K562 (cell line): Measurements from ENCODE around the gene KCNMB2. TPM values are rescaled to one million over a fixed set of nuclear protein-coding genes. Genes with fewer than 3 reads are reported as not detected.

Experiments
- ATAC-seq: fragments of 200-7000 bp; cut with Tn5 transposase; 3 replicates; pipeline ENCODE4 v1.9.1; 2020; ENCODE audit warnings: moderate library complexity
- BruUV-seq: library from RNA; stranded (reverse); fragments of 400-500 nt; replicated peaks from 2 replicates; lab custom pipeline; 2021; lab: Mats Ljungman, UMichigan
- CTCF ChIA-PET: fragments of 300-600 bp; formaldehyde crosslinking; extraction: SDS; loops from one replicate; lab custom pipeline; 2021; ENCODE audit warnings: low intra/inter-chr PET ratio; lab: Yijun Ruan, JAX
- POLR2A ChIA-PET: fragments of 300-600, 350-650 bp; sonication (Branson Sonifier 250); formaldehyde crosslinking; extraction: SDS; loops from one replicate; lab custom pipeline; 2021; ENCODE audit warnings: antibody characterized with exemption, inconsistent platforms; lab: Yijun Ruan, JAX
- DNase-seq, 4 experiments: peaks; one replicate each; pipeline versions ENCODE4 v3.0.0 to v3.0.0-alpha.2; 2011 to 2018; ENCODE audit warnings: low spot score in 3 of 4, mixed read lengths in 3 of 4; ENCODE audit errors: extremely low read depth in 1 of 4
- FAIRE-seq: peaks from 2 replicates; lab custom pipeline; 2011; peaks lifted over from hg19 to GRCh38; lab: Jason Lieb, UNC
- H2AFZ ChIP-seq: 2 replicates; pipeline ENCODE4 v1.6.0; 2011; ENCODE audit warnings: low read depth, low read length, control low read depth, inconsistent platforms
- H3K27ac ChIP-seq: fragments of 200-600 bp; 3 replicates; pipeline ENCODE4 v1.8.0; 2011; ENCODE audit warnings: low read depth, mild to moderate bottlenecking, control low read depth, inconsistent platforms, low read length, moderate library complexity, mixed read lengths; ENCODE audit errors: extremely low read depth
- H3K27me3 ChIP-seq, 2 experiments: fragments of 300-600 bp in 1 of 2; 2 replicates in 1 of 2; 3 replicates in 1 of 2; pipeline versions ENCODE4 v1.6.0 to v1.8.0; 2011; ENCODE audit warnings: inconsistent platforms in 2 of 2, low read length in 2 of 2, mild to moderate bottlenecking in 1 of 2, mixed read lengths in 1 of 2, moderate library complexity in 1 of 2; ENCODE audit not compliant: control insufficient read depth in 2 of 2, insufficient read depth in 2 of 2
- H3K36me3 ChIP-seq: fragments of 300-600 bp; 3 replicates; pipeline ENCODE4 v1.8.0; 2011; ENCODE audit warnings: mild to moderate bottlenecking, low read length, inconsistent platforms; ENCODE audit not compliant: control insufficient read depth, insufficient read depth
- H3K4me1 ChIP-seq, 2 experiments: fragments of 200-600 bp in 1 of 2; replicated peaks in 1 of 2; 2 replicates in 1 of 2; 3 replicates in 1 of 2; pipeline versions ENCODE4 v1.5.1 to v1.8.0; 2011; ENCODE audit warnings: inconsistent platforms in 2 of 2, low read length in 2 of 2, mild to moderate bottlenecking in 1 of 2, mixed read lengths in 1 of 2, moderate library complexity in 1 of 2; ENCODE audit not compliant: control insufficient read depth in 2 of 2, insufficient read depth in 2 of 2
- H3K4me2 ChIP-seq: 2 replicates; pipeline ENCODE4 v1.6.1; 2011; ENCODE audit warnings: low read length, control low read depth, inconsistent platforms, mixed read lengths; ENCODE audit not compliant: insufficient read depth
- H3K4me3 ChIP-seq: fragments of 200-600 bp; sonication (generic), shearing (Covaris generic); 2 replicates; pipeline ENCODE4 v1.5.1; 2016; ENCODE audit warnings: control low read depth, inconsistent platforms
- H3K79me2 ChIP-seq: fragments of 200-600 bp; 3 replicates; pipeline ENCODE4 v1.8.0; 2011; ENCODE audit warnings: low read length, inconsistent platforms; ENCODE audit not compliant: control insufficient read depth, insufficient read depth
- H3K9ac ChIP-seq, 2 experiments: 2 replicates each; pipeline versions ENCODE4 v1.6.0 to v1.6.1; 2011; ENCODE audit warnings: low read depth in 2 of 2, low read length in 2 of 2, control low read depth in 1 of 2, inconsistent platforms in 1 of 2, mild to moderate bottlenecking in 1 of 2, mixed read lengths in 1 of 2; ENCODE audit not compliant: insufficient read depth in 1 of 2
- H3K9me1 ChIP-seq: one replicate; pipeline ENCODE4 v1.6.0; 2011; ENCODE audit warnings: inconsistent platforms, mild to moderate bottlenecking, low read length, moderate library complexity; ENCODE audit not compliant: control insufficient read depth, insufficient read depth
- H3K9me3 ChIP-seq: replicated peaks from 2 replicates; pipeline ENCODE4 v1.5.1; 2011; ENCODE audit warnings: low read depth, low read length, inconsistent platforms; ENCODE audit not compliant: control insufficient read depth, insufficient read depth
- H4K20me1 ChIP-seq: replicated peaks from 2 replicates; pipeline ENCODE4 v1.6.1; 2011; ENCODE audit warnings: low read length, inconsistent platforms, mixed read lengths; ENCODE audit not compliant: control insufficient read depth, insufficient read depth
- BACH1 ChIP-seq: fragments of 200-800 bp; sonication (Bioruptor generic); IDR thresholded peaks from 2 replicates; pipeline ENCODE4 v1.6.1; 2016; ENCODE audit warnings: missing genetic modification characterization, missing compliant biosample characterization
- CBFA2T3 ChIP-seq: fragments of 450-650 bp; IDR thresholded peaks from 2 replicates; pipeline ENCODE4 v1.6.1; 2017
- CREM ChIP-seq: IDR thresholded peaks from 2 replicates; pipeline ENCODE4 v1.6.1; 2014; ENCODE audit warnings: antibody characterized with exemption, low read depth
- EP400 ChIP-seq: fragments of 450-650 bp; IDR thresholded peaks from 2 replicates; pipeline ENCODE4 v1.6.1; 2017; ENCODE audit warnings: antibody characterized with exemption, mild to moderate bottlenecking, moderate library complexity
- ESRRB ChIP-seq: fragments of 250-450 bp; sonication (Bioruptor Pico); IDR thresholded peaks from 2 replicates; pipeline ENCODE4 v1.5.0; 2020; ENCODE audit warnings: mild to moderate bottlenecking, moderate library complexity, borderline replicate concordance
- FOXA1 ChIP-seq: fragments of 450-650 bp; IDR thresholded peaks from 2 replicates; pipeline ENCODE4 v1.6.1; 2016; ENCODE audit warnings: mild to moderate bottlenecking, borderline replicate concordance
- HNRNPK ChIP-seq: fragments of 200-400 bp; formaldehyde crosslinking; IDR thresholded peaks from one replicate; pipeline ENCODE4 v1.6.1; 2018; ENCODE audit warnings: mild to moderate bottlenecking, low read depth, low read length; ENCODE audit not compliant: poor library complexity, severe bottlenecking
- KLF10 ChIP-seq: fragments of 250-450 bp; sonication (Bioruptor Pico); IDR thresholded peaks from 2 replicates; pipeline ENCODE4 v1.6.1; 2021; ENCODE audit warnings: matching md5 sums
- MEIS2 ChIP-seq: fragments of 450-650 bp; IDR thresholded peaks from 2 replicates; pipeline ENCODE4 v1.6.1; 2014; ENCODE audit warnings: mild to moderate bottlenecking; ENCODE audit not compliant: partially characterized antibody
- MXD1 ChIP-seq: fragments of 250-450 bp; sonication (Bioruptor Pico); IDR thresholded peaks from 2 replicates; pipeline ENCODE4 v1.8.0; 2021; ENCODE audit warnings: borderline replicate concordance, mild to moderate bottlenecking, moderate library complexity; ENCODE audit not compliant: poor library complexity, severe bottlenecking
- PKNOX1 ChIP-seq: fragments of 450-650 bp; IDR thresholded peaks from 2 replicates; pipeline ENCODE4 v1.6.1; 2016
- RBFOX2 ChIP-seq: fragments of 200-400 bp; formaldehyde crosslinking; IDR thresholded peaks from 2 replicates; pipeline ENCODE4 v1.6.1; 2017; ENCODE audit warnings: low read depth, mild to moderate bottlenecking, low read length, moderate library complexity
- TBP ChIP-seq: optimal IDR thresholded peaks from 2 replicates; pipeline ENCODE3; 2011; ENCODE audit warnings: low read depth, low read length, improper control_type of control experiment
- TRIM28 ChIP-seq: fragments of 450-650 bp; IDR thresholded peaks from 2 replicates; pipeline ENCODE4 v1.6.1; 2017
- ZBTB43 ChIP-seq: sonication (generic); formaldehyde crosslinking; IDR thresholded peaks from 2 replicates; pipeline ENCODE4 v1.8.0; 2023; ENCODE audit warnings: mild to moderate bottlenecking, missing genetic modification reagents
- ZNF174 ChIP-seq: fragments of 250-450 bp; sonication (Bioruptor Pico); IDR thresholded peaks from 2 replicates; pipeline ENCODE4 v1.4.0; 2020; ENCODE audit warnings: mild to moderate bottlenecking
- ZNF239 ChIP-seq: fragments of 250-450 bp; sonication (Bioruptor Pico); IDR thresholded peaks from 2 replicates; pipeline ENCODE4 v1.4.0; 2020; ENCODE audit warnings: mild to moderate bottlenecking
- ZNF695 ChIP-seq: fragments of 450-650 bp; formaldehyde crosslinking; IDR thresholded peaks from 2 replicates; pipeline ENCODE4 v1.4.0; 2020; ENCODE audit warnings: mild to moderate bottlenecking, moderate library complexity
- in situ Hi-C: fragments of 300-500 bp; cut with MboI; formaldehyde crosslinking; loops from 4 replicates; pipeline ENCODE4 v1.15.0; 2018; ENCODE audit warnings: inconsistent platforms, mixed read lengths
- intact Hi-C: fragments of 100-400 bp; cut with micrococcal nuclease; formaldehyde crosslinking; loops from 2 replicates; pipeline ENCODE4 v1.14.2; 2022
- polyA plus RNA-seq, 8 experiments: library from polyadenylated mRNA; depleted of rRNA in 4 of 8; stranded (reverse) in 5 of 8; unstranded in 3 of 8; fragments of >200 nt; fragmentation: Nextera tagmentation in 2 of 8; fragmentation: Illumina TruSeq in 1 of 8; extraction: Ambion mirVana in 2 of 8; extraction: Trizol in 1 of 8; gene quantifications; 2 replicates each; pipeline versions ENCODE4 v1.2.1 to v1.2.3, GENCODE V29; 2011 to 2014; ENCODE audit warnings: inconsistent platforms in 1 of 8, missing spikeins in 1 of 8
- total RNA-seq, 7 experiments: library from RNA; depleted of rRNA in 6 of 7; stranded (reverse); fragments of >200 nt in 6 of 7; fragmentation: Illumina TruSeq in 2 of 7; extraction: Trizol in 2 of 7; gene quantifications; 2 replicates each; pipeline versions ENCODE4 v1.2.1 to v1.2.3, GENCODE V29; 2011 to 2021; ENCODE audit warnings: low replicate concordance in 1 of 7

KCNMB2 gene
- total and polyA plus RNA-seq, 9 of the 15 experiments (the other 6 are each of a cell fraction or from before 2014, with no cell fraction given), result 0.04 to 0.15 TPM; not detected in 7

GRCh38 chr3:178529606-178530225 is 6.5 kb upstream of the KCNMB2 start:
- Histone ChIP-seq H3K79me2 (no peaks in the 10 kb centered on the region), H2AFZ (no peak overlapping the region), H3K9ac (no peak overlapping the region), H3K27ac (no peak overlapping the region), H4K20me1 (no peaks in the 10 kb centered on the region), H3K9me1 (no peaks in the 10 kb centered on the region), H3K9me3 (no peaks in the 10 kb centered on the region), H3K36me3 (no peaks in the 10 kb centered on the region), H3K4me2 (no peak overlapping the region), H3K4me1 (no peaks in the 10 kb centered on the region), H3K27me3 (no peaks in the 10 kb centered on the region), H3K4me3 (no peak overlapping the region)
- no TSS peak for BruUV-seq
- no peak for ATAC-seq
- DNase-seq, result no peak
- POLR2A ChIA-PET, result no interaction called here
- FAIRE-seq, result no peak
- intact Hi-C loops (no loop called here), in situ Hi-C loops (no loop called here)
- CTCF ChIA-PET, result no interaction called here
- TF ChIP-seq PKNOX1 (no peak), ZBTB43 (CRISPR knock-in tag) (no peak), TBP (no peak), ZNF695 (CRISPR knock-in tag) (no peak), MEIS2 (no peak), RBFOX2 (no peak), KLF10 (CRISPR knock-in tag) (no peak), CBFA2T3 (no peak), BACH1 (tag) (no peak), TRIM28 (no peak), EP400 (no peak), ZNF239 (no peak), ZNF174 (CRISPR knock-in tag) (no peak), FOXA1 (no peak), HNRNPK (no peak), MXD1 (CRISPR knock-in tag) (no peak), CREM (no peak), ESRRB (CRISPR knock-in tag) (no peak)
